GM12801 (cell line): ENCODE data around the gene DNAJB8.

ENCODE experiments used
- CTCF ChIP-seq: IDR thresholded peaks from one replicate; pipeline ENCODE4 v1.5.1; 2011; ENCODE audit warnings: control low read depth; ENCODE audit not compliant: insufficient read length; ENCODE audit errors: extremely low read depth

The DNAJB8 gene

GRCh38 chr3:128416578-128417211 is 50.0 kb downstream of the DNAJB8 start:
- no peak for TF ChIP-seq CTCF

GRCh38 chr3:128415773-128416577 is 50.7 kb downstream of the DNAJB8 start:
- no peak for TF ChIP-seq CTCF

- TF ChIP-seq CTCF: no peak
Observed at GRCh38 chr3:128415200-128415772, 51.4 kb downstream of the DNAJB8 start.

- TF ChIP-seq CTCF: no peak
Observed at GRCh38 chr3:128413413-128414205, 53.1 kb downstream of the DNAJB8 start.

GRCh38 chr3:128413003-128413370 is 53.7 kb downstream of the DNAJB8 start:
- no peak for TF ChIP-seq CTCF
